ENCODE measurements around the gene SHISAL2B. TPM values are rescaled to one million over a fixed set of nuclear protein-coding genes. Genes with fewer than 3 reads are reported as not detected.
A peak's percentile ranks its signal among the peaks of the same experiment; 100 is the strongest.
"Not testable (repeated sequence)": the region's sequence is repeated elsewhere in the genome, so short reads cannot be mapped to it uniquely, and the experiment has no call there.

The SHISAL2B gene
- total RNA-seq, 2 donors from 2014 or later: not detected

DNA sequence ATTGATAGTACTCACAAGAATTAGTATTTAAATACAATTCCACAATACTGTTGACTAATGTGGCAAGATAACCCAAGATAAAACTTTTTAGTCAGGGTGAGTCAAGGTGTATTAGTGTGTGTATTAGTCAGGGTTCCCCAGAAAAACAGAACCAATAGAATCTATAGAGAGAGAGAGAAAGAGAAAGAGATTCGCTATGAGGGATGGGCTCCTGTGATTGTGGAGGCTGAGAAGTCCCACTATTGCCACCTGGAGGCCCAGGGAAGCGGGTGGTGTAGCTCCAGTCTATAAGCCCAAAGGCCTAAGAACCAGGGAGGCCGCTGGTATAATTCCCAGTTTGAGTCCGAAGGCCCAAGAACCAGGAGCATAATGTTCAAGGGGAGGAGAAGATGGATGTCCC is 10.0 kb upstream of the SHISAL2B start:
- H3K27me3 Mint-ChIP-seq: peaks cover 22% of the 10 kb centered on the region
- H3K36me3 Mint-ChIP-seq (ENCODE audit: low read depth): no peaks in the 10 kb centered on the region
- H3K4me1 Mint-ChIP-seq: no peaks in the 10 kb centered on the region
- no peak for ATAC-seq (replicated peaks)
- no peak overlapping the region for H3K27ac Mint-ChIP-seq
- H3K9me3 Mint-ChIP-seq: no peaks in the 10 kb centered on the region
- H3K4me3 Mint-ChIP-seq: no peak overlapping the region

DNA sequence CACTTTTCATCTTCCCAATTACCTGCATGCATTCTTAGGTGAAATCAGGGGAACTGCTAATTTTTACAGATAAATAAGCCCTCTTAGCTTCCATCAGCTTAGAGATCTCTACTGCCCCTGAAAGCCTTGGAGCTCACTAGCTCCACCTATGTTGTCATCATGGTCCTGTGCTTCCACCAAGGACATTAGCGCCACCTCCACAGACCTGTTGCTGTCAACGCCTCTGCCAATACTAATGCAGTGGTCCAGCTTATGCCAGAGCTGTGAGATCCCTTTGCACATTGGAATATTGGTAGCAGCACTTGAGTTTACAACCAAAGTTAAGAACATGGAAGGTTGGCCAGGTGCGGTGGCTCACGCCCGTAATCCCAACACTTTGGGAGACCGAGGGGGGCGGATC is 7.7 kb upstream of the SHISAL2B start:
- H3K27me3 Mint-ChIP-seq: peaks cover 18% of the 10 kb centered on the region
- ATAC-seq (replicated peaks): no peak
- H3K4me1 Mint-ChIP-seq: no peaks in the 10 kb centered on the region
- no peaks in the 10 kb centered on the region for H3K36me3 Mint-ChIP-seq (ENCODE audit: low read depth)
- no peak overlapping the region for H3K27ac Mint-ChIP-seq
- no peaks in the 10 kb centered on the region for H3K9me3 Mint-ChIP-seq
- no peak overlapping the region for H3K4me3 Mint-ChIP-seq

- no peak overlapping the region for H3K4me3 Mint-ChIP-seq
- peaks cover 5% of the 10 kb centered on the region for H3K4me1 Mint-ChIP-seq
- no peak overlapping the region for H3K27ac Mint-ChIP-seq
Observed at GRCh38 chr5:64685866-64686265, 4.4 kb upstream of the SHISAL2B start.

DNA sequence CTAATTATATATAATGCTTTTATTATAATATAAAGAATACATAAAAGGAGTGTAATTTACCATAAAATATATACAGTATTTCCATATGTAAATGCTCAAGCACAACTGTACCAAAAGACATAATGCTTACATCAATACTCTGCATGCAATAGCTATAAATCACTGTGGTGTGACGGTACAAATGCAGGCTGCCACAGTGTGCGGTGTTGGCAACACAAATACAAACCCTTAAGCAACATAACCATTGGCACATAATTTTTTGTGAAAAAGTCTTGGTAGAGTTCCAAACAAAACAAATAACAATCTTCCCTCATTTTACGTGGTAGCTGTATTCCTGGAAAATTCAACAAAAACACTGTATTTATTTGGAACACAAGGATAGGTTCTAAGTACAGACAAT is 1.9 kb upstream of the SHISAL2B start:
- no peak overlapping the region for H3K4me3 Mint-ChIP-seq
- no peaks in the 10 kb centered on the region for H3K9me3 Mint-ChIP-seq
- peaks cover 5% of the 10 kb centered on the region for H3K4me1 Mint-ChIP-seq
- no peaks in the 10 kb centered on the region for H3K36me3 Mint-ChIP-seq (ENCODE audit: low read depth)
- peaks cover 38% of the 10 kb centered on the region for H3K27me3 Mint-ChIP-seq
- no peak for ATAC-seq (replicated peaks)
- no peak overlapping the region for H3K27ac Mint-ChIP-seq

More at GRCh38 chr5:64685866-64686265, 4.4 kb upstream of the SHISAL2B start:
- H3K9me3 Mint-ChIP-seq: no peaks in the 10 kb centered on the region
- no peak for ATAC-seq (replicated peaks)
- no peaks in the 10 kb centered on the region for H3K36me3 Mint-ChIP-seq (ENCODE audit: low read depth)
- peaks cover 27% of the 10 kb centered on the region for H3K27me3 Mint-ChIP-seq

GRCh38 chr5:64688965-64689364 is 1.3 kb upstream of the SHISAL2B start:
- Mint-ChIP-seq H3K27me3 (peaks cover 41% of the 10 kb centered on the region), H3K4me1 (peaks cover 5% of the 10 kb centered on the region), H3K4me3 (no peak overlapping the region), H3K36me3 (ENCODE audit: low read depth) (no peaks in the 10 kb centered on the region), H3K9me3 (no peaks in the 10 kb centered on the region), H3K27ac (no peak overlapping the region)
- ATAC-seq (replicated peaks): no peak

GRCh38 chr5:64690104-64690416 is 243 bp upstream of the SHISAL2B start:
- Mint-ChIP-seq H3K27ac (no peak overlapping the region), H3K4me1 (peaks cover 5% of the 10 kb centered on the region), H3K4me3 (peak overlapping the region; percentile 61), H3K9me3 (no peaks in the 10 kb centered on the region), H3K36me3 (ENCODE audit: low read depth) (no peaks in the 10 kb centered on the region), H3K27me3 (peaks cover 41% of the 10 kb centered on the region)
- ATAC-seq (replicated peaks): no peak

DNA sequence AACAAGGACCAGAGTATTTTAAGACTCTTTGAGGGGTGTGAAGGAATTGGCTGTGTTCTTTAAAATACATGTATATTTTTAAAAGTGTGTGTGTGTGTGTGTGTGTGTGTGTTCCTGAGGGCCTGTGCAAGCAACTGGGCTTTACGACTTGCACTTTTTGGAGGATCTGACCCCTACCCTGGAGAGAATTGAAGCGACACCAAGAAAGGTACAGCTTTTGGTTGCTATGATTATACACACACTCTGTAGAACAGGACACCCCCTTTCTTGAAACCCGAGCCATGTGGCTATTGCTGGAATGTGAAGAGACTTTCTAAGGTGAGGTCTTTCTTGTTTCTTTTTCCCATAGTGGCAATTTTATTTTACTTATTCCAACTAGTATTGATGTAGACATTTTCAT is 988 bp downstream of the SHISAL2B start:
- H3K27me3 Mint-ChIP-seq: peaks cover 41% of the 10 kb centered on the region
- ATAC-seq (replicated peaks): no peak
- no peaks in the 10 kb centered on the region for H3K36me3 Mint-ChIP-seq (ENCODE audit: low read depth)
- H3K9me3 Mint-ChIP-seq: no peaks in the 10 kb centered on the region
- no peak overlapping the region for H3K27ac Mint-ChIP-seq
- H3K4me1 Mint-ChIP-seq: peaks cover 5% of the 10 kb centered on the region
- no peak overlapping the region for H3K4me3 Mint-ChIP-seq

- ATAC-seq (replicated peaks): no peak
- H3K27ac Mint-ChIP-seq: no peak overlapping the region
Observed at GRCh38 chr5:64693636-64694035, 3.3 kb downstream of the SHISAL2B start.

GRCh38 chr5:64696414-64696813 is 6.1 kb downstream of the SHISAL2B start:
- Mint-ChIP-seq H3K27me3 (peaks cover 26% of the 10 kb centered on the region), H3K9me3 (peaks cover 13% of the 10 kb centered on the region)
- H3K4me3 Mint-ChIP-seq; H3K36me3 Mint-ChIP-seq (ENCODE audit: low read depth); ATAC-seq (replicated peaks); H3K4me1 Mint-ChIP-seq; H3K27ac Mint-ChIP-seq: not testable (repeated sequence)

More at GRCh38 chr5:64693636-64694035, 3.3 kb downstream of the SHISAL2B start:
- no peaks in the 10 kb centered on the region for H3K36me3 Mint-ChIP-seq (ENCODE audit: low read depth)
- H3K4me1 Mint-ChIP-seq: peaks cover 5% of the 10 kb centered on the region
- peaks cover 39% of the 10 kb centered on the region for H3K27me3 Mint-ChIP-seq
- no peak overlapping the region for H3K4me3 Mint-ChIP-seq
- H3K9me3 Mint-ChIP-seq: peaks cover 12% of the 10 kb centered on the region

DNA sequence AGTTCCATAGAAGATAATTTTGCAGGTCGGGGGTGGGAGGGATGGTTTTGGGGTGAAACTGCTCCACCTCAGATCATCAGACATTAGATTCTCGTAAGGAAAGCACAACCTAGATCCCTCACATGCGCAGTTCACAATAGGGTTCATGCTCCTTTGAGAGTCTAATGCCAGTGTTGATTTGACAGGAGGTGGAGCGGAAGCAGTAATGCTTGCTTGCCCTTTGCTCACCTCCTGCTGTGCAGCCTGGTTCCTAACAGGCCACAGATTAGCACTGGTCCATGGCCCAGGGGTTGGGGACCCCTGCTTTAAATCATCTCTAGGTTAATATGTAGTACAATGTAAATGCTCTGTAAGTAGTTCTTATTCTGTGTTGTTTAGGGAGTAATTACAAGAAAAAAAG is 10.5 kb downstream of the SHISAL2B start:
- Mint-ChIP-seq H3K27me3 (peaks cover 23% of the 10 kb centered on the region), H3K4me1 (no peaks in the 10 kb centered on the region), H3K36me3 (ENCODE audit: low read depth) (no peaks in the 10 kb centered on the region), H3K4me3 (no peak overlapping the region), H3K9me3 (peaks cover 13% of the 10 kb centered on the region), H3K27ac (no peak overlapping the region)
- ATAC-seq (replicated peaks): no peak

- not testable (repeated sequence) for H3K36me3 Mint-ChIP-seq (ENCODE audit: low read depth); H3K27ac Mint-ChIP-seq; H3K9me3 Mint-ChIP-seq; ATAC-seq (replicated peaks); H3K4me1 Mint-ChIP-seq; H3K4me3 Mint-ChIP-seq
- H3K27me3 Mint-ChIP-seq: peaks cover 18% of the 10 kb centered on the region
Observed at GRCh38 chr5:64706074-64706473, 15.8 kb downstream of the SHISAL2B start.

DNA sequence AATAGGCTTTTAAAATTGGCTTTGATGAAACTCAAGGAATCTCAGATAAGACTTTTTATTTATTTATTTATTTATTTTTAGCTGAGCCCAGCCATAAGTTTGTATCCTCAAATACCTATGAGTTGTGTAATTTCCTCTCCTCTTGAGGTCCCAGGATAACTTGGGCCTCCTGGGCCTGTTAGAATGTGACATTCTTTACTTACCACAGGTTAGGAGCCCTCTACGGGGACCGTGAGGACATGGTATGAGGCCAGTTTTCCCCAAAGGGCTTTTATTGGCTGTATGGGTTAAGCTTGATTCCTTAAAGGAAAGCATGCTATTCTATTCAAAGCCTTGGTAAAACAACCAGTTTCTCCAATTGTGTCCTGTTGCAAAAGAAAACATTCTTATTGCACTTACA is 16.9 kb downstream of the SHISAL2B start:
- no peaks in the 10 kb centered on the region for H3K36me3 Mint-ChIP-seq (ENCODE audit: low read depth)
- H3K4me3 Mint-ChIP-seq: no peak overlapping the region
- H3K4me1 Mint-ChIP-seq: no peaks in the 10 kb centered on the region
- ATAC-seq (replicated peaks): no peak
- H3K27me3 Mint-ChIP-seq: peaks cover 17% of the 10 kb centered on the region
- H3K9me3 Mint-ChIP-seq: no peaks in the 10 kb centered on the region
- H3K27ac Mint-ChIP-seq: no peak overlapping the region

- not testable (repeated sequence) for H3K27ac Mint-ChIP-seq; H3K36me3 Mint-ChIP-seq (ENCODE audit: low read depth); H3K4me1 Mint-ChIP-seq; ATAC-seq (replicated peaks); H3K27me3 Mint-ChIP-seq; H3K9me3 Mint-ChIP-seq; H3K4me3 Mint-ChIP-seq
Observed at GRCh38 chr5:64714495-64714894, 24.2 kb downstream of the SHISAL2B start.

GRCh38 chr5:64722588-64722987 is 32.3 kb downstream of the SHISAL2B start:
- H3K4me1 Mint-ChIP-seq: no peaks in the 10 kb centered on the region
- H3K9me3 Mint-ChIP-seq: no peaks in the 10 kb centered on the region
- peaks cover 59% of the 10 kb centered on the region for H3K36me3 Mint-ChIP-seq (ENCODE audit: low read depth)
- no peaks in the 10 kb centered on the region for H3K27me3 Mint-ChIP-seq
- no peak for ATAC-seq (replicated peaks)
- no peak overlapping the region for H3K4me3 Mint-ChIP-seq
- no peak overlapping the region for H3K27ac Mint-ChIP-seq

- Mint-ChIP-seq H3K27ac (no peak overlapping the region), H3K27me3 (no peaks in the 10 kb centered on the region), H3K9me3 (no peaks in the 10 kb centered on the region), H3K4me1 (no peaks in the 10 kb centered on the region), H3K36me3 (ENCODE audit: low read depth) (peaks cover 85% of the 10 kb centered on the region), H3K4me3 (no peak overlapping the region)
- no peak for ATAC-seq (replicated peaks)
Observed at GRCh38 chr5:64727150-64727549, 36.8 kb downstream of the SHISAL2B start.

- Mint-ChIP-seq H3K4me3 (no peak overlapping the region), H3K36me3 (ENCODE audit: low read depth) (peaks cover 46% of the 10 kb centered on the region), H3K4me1 (peaks cover 6% of the 10 kb centered on the region), H3K27me3 (no peaks in the 10 kb centered on the region), H3K9me3 (no peaks in the 10 kb centered on the region), H3K27ac (no peak overlapping the region)
- ATAC-seq (replicated peaks): no peak
Observed at GRCh38 chr5:64742411-64742810, 52.1 kb downstream of the SHISAL2B start.

Data from activated T-helper 17 cell treated with anti-CD3 and anti-CD28 coated beads, Interleukin-2, amount 50 U/mL, for 72 hours (primary cell).